Measurements from ENCODE around the gene SLC17A9. TPM values are rescaled to one million over a fixed set of nuclear protein-coding genes. Genes with fewer than 3 reads are reported as not detected.

Gene SLC17A9, protein sequence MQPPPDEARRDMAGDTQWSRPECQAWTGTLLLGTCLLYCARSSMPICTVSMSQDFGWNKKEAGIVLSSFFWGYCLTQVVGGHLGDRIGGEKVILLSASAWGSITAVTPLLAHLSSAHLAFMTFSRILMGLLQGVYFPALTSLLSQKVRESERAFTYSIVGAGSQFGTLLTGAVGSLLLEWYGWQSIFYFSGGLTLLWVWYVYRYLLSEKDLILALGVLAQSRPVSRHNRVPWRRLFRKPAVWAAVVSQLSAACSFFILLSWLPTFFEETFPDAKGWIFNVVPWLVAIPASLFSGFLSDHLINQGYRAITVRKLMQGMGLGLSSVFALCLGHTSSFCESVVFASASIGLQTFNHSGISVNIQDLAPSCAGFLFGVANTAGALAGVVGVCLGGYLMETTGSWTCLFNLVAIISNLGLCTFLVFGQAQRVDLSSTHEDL
- total RNA-seq (2022; extraction: Qiagen RNA extraction) = 0.02 to 0.16 TPM (median 0.13 TPM) in 5 replicates

GRCh38 chr20:62952373-62952967 is at the start of gene SLC17A9:
SLC17A9 (plus strand) TSS chr20:62952709; CDS start chr20:62952831, 122 bp downstream.

DNA sequence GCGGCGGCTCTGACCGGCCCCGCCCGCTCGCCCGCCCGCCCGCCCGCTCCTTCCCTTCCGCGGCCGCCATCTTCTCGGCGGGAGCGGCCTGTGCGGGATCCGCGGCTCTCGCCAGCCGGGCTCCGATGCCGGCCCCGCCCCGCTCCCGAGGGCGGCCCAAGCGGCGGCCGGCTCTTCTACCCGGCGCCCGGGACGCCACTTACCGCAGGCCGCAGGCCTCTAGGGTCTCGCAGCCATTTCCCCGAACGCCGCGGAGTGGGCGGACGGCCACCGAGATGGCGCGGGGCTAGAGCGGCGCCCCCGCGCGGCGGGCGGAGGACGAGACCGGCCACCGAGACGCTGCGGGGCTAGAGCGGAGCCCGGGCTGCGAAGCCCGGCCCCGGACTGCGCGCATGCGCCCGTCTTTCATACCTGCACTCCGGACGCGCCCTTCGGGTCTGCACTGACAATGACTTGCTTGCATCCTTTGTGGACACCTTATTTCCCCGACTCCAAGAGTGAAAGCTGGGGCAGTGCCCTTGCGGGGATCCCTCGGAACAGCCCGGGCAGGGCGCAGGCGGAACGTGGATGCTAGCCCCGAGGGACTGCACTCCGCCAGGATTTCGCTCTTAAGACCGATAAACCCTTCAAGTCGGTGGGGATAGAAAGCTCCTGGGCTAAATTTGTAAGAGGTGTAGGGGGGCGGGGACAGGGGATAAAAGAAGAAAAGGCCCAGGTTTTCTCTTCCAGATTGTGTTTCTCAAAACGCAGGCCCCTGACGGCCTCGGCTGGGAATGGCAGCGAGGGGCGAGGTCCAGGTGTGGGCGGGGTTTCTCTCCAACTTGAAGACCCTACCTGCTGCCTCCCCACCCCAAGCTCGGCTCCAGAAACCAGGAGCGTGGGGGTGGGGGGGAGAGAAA is 26.0 kb upstream of the SLC17A9 start, which contains the start of gene DIDO1:
Gene DIDO1 (minus strand): TSS at position 277 of the 899 bp plus-strand sequence.

GRCh38 chr20:62938105-62938888 is 14.2 kb upstream of the SLC17A9 start, which contains the start of gene GID8:
GID8 (plus strand) TSS chr20:62938147; CDS start chr20:62941503, 3,356 bp downstream.

DNA sequence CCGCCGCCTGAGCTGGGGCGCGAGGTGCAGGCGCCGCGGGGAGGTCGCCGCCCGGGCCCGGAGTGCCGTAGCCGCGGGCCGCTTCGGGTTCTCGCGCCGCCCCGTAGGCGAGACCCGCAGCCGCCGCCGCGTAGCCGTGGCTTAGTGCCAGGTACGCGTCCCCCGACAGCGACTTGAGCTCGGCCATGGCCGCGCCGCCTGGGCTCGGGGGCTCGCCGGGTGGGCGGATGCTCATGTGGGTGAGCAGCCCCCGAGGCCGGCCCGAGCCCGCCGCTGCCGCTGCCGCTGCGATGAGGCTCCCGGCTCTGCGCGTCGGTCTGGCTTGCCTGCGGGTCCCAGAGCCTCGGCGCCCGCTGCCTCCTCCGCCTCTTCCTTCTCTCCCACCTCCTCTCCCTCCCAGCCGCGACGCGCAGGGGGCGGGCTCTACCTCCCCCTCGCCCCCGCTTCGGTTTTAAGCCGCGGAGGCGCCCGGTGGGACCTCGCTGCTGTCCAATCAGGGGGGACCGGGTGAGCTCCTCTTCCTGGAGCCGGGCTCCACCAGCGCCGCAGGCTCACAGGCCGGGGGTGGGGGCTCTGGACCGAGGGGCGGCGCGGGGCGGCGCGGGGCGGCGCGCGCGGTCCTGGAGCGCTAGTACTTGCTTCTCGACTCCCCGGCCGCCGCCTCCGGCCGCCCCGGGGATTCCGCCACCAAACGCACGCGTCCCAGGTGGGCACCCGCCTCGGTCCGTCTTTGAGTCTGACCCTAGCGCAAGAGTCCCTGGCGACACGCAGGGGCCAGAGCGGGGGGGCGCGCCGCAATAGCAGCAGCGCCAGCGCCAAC is 54.2 kb downstream of the SLC17A9 start, which contains the start of gene BHLHE23:
Gene BHLHE23 (minus strand): TSS at position 425 of the 820 bp plus-strand sequence. CDS start 190 bp downstream, at position 235.

Other genes starting within 250 kb of the SLC17A9 start
- 0.05 to 0.12 TPM (median 0.09 TPM) in 5 replicates for gene NTSR1, start 243.9 kb upstream of the SLC17A9 start, total RNA-seq (2022; extraction: Qiagen RNA extraction)
- 20.9 to 23.8 TPM (median 23.2 TPM) in 5 replicates for gene MRGBP, start 156.2 kb upstream of the SLC17A9 start, total RNA-seq (2022; extraction: Qiagen RNA extraction)
- gene OGFR, start 147.9 kb upstream of the SLC17A9 start, total RNA-seq (2022; extraction: Qiagen RNA extraction) = 39.8 to 49.1 TPM (median 45.9 TPM) in 5 replicates
- gene COL9A3, start 135.7 kb upstream of the SLC17A9 start, total RNA-seq (2022; extraction: Qiagen RNA extraction) = 0.32 to 0.69 TPM (median 0.63 TPM) in 5 replicates
- gene TCFL5, start 90.9 kb upstream of the SLC17A9 start, total RNA-seq (2022; extraction: Qiagen RNA extraction) = 3.5 to 4.3 TPM (median 3.7 TPM) in 5 replicates
- 22.5 to 24.5 TPM (median 23.9 TPM) in 5 replicates for gene DIDO1, start 26.2 kb upstream of the SLC17A9 start, total RNA-seq (2022; extraction: Qiagen RNA extraction)
- 20.7 to 22.9 TPM (median 21.6 TPM) in 5 replicates for gene GID8, start 14.6 kb upstream of the SLC17A9 start, total RNA-seq (2022; extraction: Qiagen RNA extraction)
- not detected in 5 replicates for gene BHLHE23, start 54.3 kb downstream of the SLC17A9 start, total RNA-seq (2022; extraction: Qiagen RNA extraction)